ENCODE data around the gene GLMN. TPM values are rescaled to one million over a fixed set of nuclear protein-coding genes. Genes with fewer than 3 reads are reported as not detected.

GLMN gene
- total RNA-seq, 1 experiment from 2014 or later = 23.6 TPM

- Histone ChIP-seq H3T11ph (ENCODE audit: low read length) (no peak overlapping the region), H2AK5ac (ENCODE audit: insufficient read length, low read length) (no peak overlapping the region)
- no peaks in the 10 kb centered on the region for H3K9me3 Mint-ChIP-seq
These were observed 11.4 kb upstream of the GLMN start for GRCh38 chr1:92310185-92310597.

More at GRCh38 chr1:92310185-92310597, 11.4 kb upstream of the GLMN start:
- Histone ChIP-seq H2BK12ac (ENCODE audit: insufficient read length, low read depth, low read length) (no peak overlapping the region), H3K9me3 (ENCODE audit: control insufficient read depth, low read depth, low read length) (no peaks in the 10 kb centered on the region), H3K79me2 (ENCODE audit: insufficient read depth, low read length) (no peaks in the 10 kb centered on the region), H3K27ac (ENCODE audit: insufficient read length, low read depth, low read length) (no peak overlapping the region), H2BK20ac (ENCODE audit: low read depth, low read length, poor library complexity, severe bottlenecking) (no peak overlapping the region), H3K23me2 (ENCODE audit: insufficient read length, low read depth, low read length, poor library complexity, severe bottlenecking) (no peaks in the 10 kb centered on the region), H2AFZ (ENCODE audit: low read length) (no peak overlapping the region), H3K4ac (ENCODE audit: low read depth, low read length) (no peak overlapping the region), H3K18ac (ENCODE audit: insufficient read length, low read depth, low read length) (no peak overlapping the region), H4K8ac (replicated peaks; ENCODE audit: insufficient read length, low read depth, low read length) (no peak overlapping the region), H2BK5ac (ENCODE audit: insufficient read length, low read length) (no peak overlapping the region), H4K5ac (ENCODE audit: insufficient read length, low read depth, low read length) (no peak overlapping the region), H2BK120ac (ENCODE audit: low read depth, low read length, poor library complexity, severe bottlenecking) (no peak overlapping the region), H3K27me3 (ENCODE audit: insufficient read depth, low read length) (no peaks in the 10 kb centered on the region), H2BK15ac (ENCODE audit: low read depth, low read length) (no peak overlapping the region), H4K91ac (ENCODE audit: insufficient read length, low read depth, low read length) (no peak overlapping the region), H3K4me2 (ENCODE audit: insufficient read depth, insufficient read length, low read length) (no peak overlapping the region), H3K14ac (ENCODE audit: insufficient read depth, low read length) (no peak overlapping the region), H3K23ac (ENCODE audit: insufficient read length, low read depth, low read length) (no peak overlapping the region), H3K56ac (ENCODE audit: insufficient read length, low read depth, low read length) (no peak overlapping the region), H3K79me1 (ENCODE audit: insufficient read depth, low read depth, low read length, poor library complexity, severe bottlenecking) (no peaks in the 10 kb centered on the region), H3K4me1 (ENCODE audit: insufficient read depth, low read length) (no peaks in the 10 kb centered on the region), H4K20me1 (ENCODE audit: control insufficient read depth, insufficient read depth, insufficient read length) (no peaks in the 10 kb centered on the region), H3K9ac (ENCODE audit: extremely low read depth, insufficient read length, low read length) (no peak overlapping the region)
- H3K4me1 Mint-ChIP-seq = peaks cover 3 to 5% of the 10 kb centered on the region in 2 experiments; a peak in 2 of 4 replicates
- peaks cover 5 to 39% (median 34%) of the 10 kb centered on the region in 3 experiments; a peak in 5 of 7 replicates for H3K36me3 Mint-ChIP-seq (ENCODE audit: insufficient read depth in 1 of 3, low read depth in 3 of 3)
- no peak overlapping the region for H3K27ac Mint-ChIP-seq
- no peak overlapping the region for H3K4me3 Mint-ChIP-seq
- DNase-seq = no peak
- peak; percentile 69 for TF ChIP-seq CTCF (conservative IDR thresholded peaks at IDR 0.05)
- no peaks in the 10 kb centered on the region for H3K27me3 Mint-ChIP-seq (ENCODE audit: low read depth)
